ENCODE data around the gene TMEM144.
"Not testable (repeated sequence)": the region's sequence is repeated elsewhere in the genome, so short reads cannot be mapped to it uniquely, and the experiment has no call there.

The TMEM144 gene

GRCh38 chr4:158238575-158238974 is 28.3 kb downstream of the TMEM144 start:
- no peak for DNase-seq

- DNase-seq, result no peak
Measured at GRCh38 chr4:158239196-158239595, 28.9 kb downstream of the TMEM144 start.

- peak; percentile 18 for DNase-seq
Measured at GRCh38 chr4:158243071-158243470, 32.8 kb downstream of the TMEM144 start.

GRCh38 chr4:158250321-158250720 is 40.0 kb downstream of the TMEM144 start:
- DNase-seq, result no peak

GRCh38 chr4:158253350-158253980 is 43.2 kb downstream of the TMEM144 start:
- DNase-seq, result peak; percentile 74

GRCh38 chr4:158254292-158254691 is 44.0 kb downstream of the TMEM144 start:
- DNase-seq, result no peak

- peak; percentile 69 for DNase-seq
Measured at GRCh38 chr4:158255727-158256324, 45.5 kb downstream of the TMEM144 start.

GRCh38 chr4:158259955-158260575 is 49.8 kb downstream of the TMEM144 start:
- DNase-seq, result peak; percentile 27

GRCh38 chr4:158261480-158261879 is 51.2 kb downstream of the TMEM144 start:
- DNase-seq, result no peak

- DNase-seq, result no peak
Measured at GRCh38 chr4:158268553-158268952, 58.3 kb downstream of the TMEM144 start.

GRCh38 chr4:158274636-158275035 is 64.3 kb downstream of the TMEM144 start:
- no peak for DNase-seq

- DNase-seq, result no peak
Measured at GRCh38 chr4:158277558-158277957, 67.3 kb downstream of the TMEM144 start.

GRCh38 chr4:158279052-158279451 is 68.8 kb downstream of the TMEM144 start:
- DNase-seq, result not testable (repeated sequence)

GRCh38 chr4:158280856-158281255 is 70.6 kb downstream of the TMEM144 start:
- no peak for DNase-seq

- peak; percentile 21 for DNase-seq
Measured at GRCh38 chr4:158282252-158282651, 72.0 kb downstream of the TMEM144 start.

- peak; percentile 44 for DNase-seq
Measured at GRCh38 chr4:158285429-158286216, 75.3 kb downstream of the TMEM144 start.

- no peak for DNase-seq
Measured at GRCh38 chr4:158290912-158291311, 80.6 kb downstream of the TMEM144 start.

- peak; percentile 6 for DNase-seq
Measured at GRCh38 chr4:158291334-158292055, 81.2 kb downstream of the TMEM144 start.

- DNase-seq, result no peak
Measured at GRCh38 chr4:158292156-158292555, 81.9 kb downstream of the TMEM144 start.

GRCh38 chr4:158295053-158295452 is 84.8 kb downstream of the TMEM144 start:
- no peak for DNase-seq

- no peak for DNase-seq
Measured at GRCh38 chr4:158297866-158298265, 87.6 kb downstream of the TMEM144 start.

GRCh38 chr4:158299459-158300007 is 89.2 kb downstream of the TMEM144 start:
- DNase-seq, result peak; percentile 36

GRCh38 chr4:158300012-158300411 is 89.7 kb downstream of the TMEM144 start:
- no peak for DNase-seq
